SU-DHL-6 (cell line): Measurements from ENCODE around the gene RANBP3.

Experiments
- H2AFZ ChIP-seq: fragments of 200-600 bp; sonication (generic); 2 replicates; pipeline ENCODE4 v1.6.1; 2014; ENCODE audit warnings: low read depth, mild to moderate bottlenecking, moderate library complexity, mixed read lengths, antibody characterized with exemption, low read length; ENCODE audit not compliant: severe bottlenecking
- H3F3A ChIP-seq: fragments of 200-600 bp; shearing (Covaris generic); 2 replicates; pipeline ENCODE4 v1.6.0; 2016; ENCODE audit warnings: antibody characterized with exemption, mild to moderate bottlenecking; ENCODE audit not compliant: insufficient read depth
- H3K27ac ChIP-seq: fragments of 200-600 bp; sonication (generic); 2 replicates; pipeline ENCODE4 v1.5.1; 2016; ENCODE audit warnings: low read depth, mild to moderate bottlenecking, low read length, moderate library complexity, mixed read lengths
- H3K27me3 ChIP-seq: fragments of 200-600 bp; sonication (generic), shearing (Covaris generic); 2 replicates; pipeline ENCODE4 v1.6.0; 2014; ENCODE audit warnings: mild to moderate bottlenecking, low read length
- H3K36me3 ChIP-seq: fragments of 200-600 bp; sonication (generic); 2 replicates; pipeline ENCODE4 v1.6.1; 2014; ENCODE audit warnings: mild to moderate bottlenecking, low read length, mixed read lengths
- H3K4me2 ChIP-seq: fragments of 300-600, 200-600 bp; shearing (Covaris generic), sonication (generic); 2 replicates; pipeline ENCODE4 v1.6.0; 2014; ENCODE audit warnings: low read length, low read depth, mild to moderate bottlenecking; ENCODE audit not compliant: poor library complexity, severe bottlenecking
- H3K4me3 ChIP-seq: fragments of 200-600 bp; sonication (generic); 2 replicates; pipeline ENCODE4 v1.5.1; 2014; ENCODE audit warnings: antibody characterized with exemption, low read length, mild to moderate bottlenecking, mixed read lengths; ENCODE audit not compliant: insufficient read depth, poor library complexity, severe bottlenecking
- H3K79me2 ChIP-seq: fragments of 200-600 bp; sonication (generic); 2 replicates; pipeline ENCODE4 v1.6.1; 2014; ENCODE audit warnings: mild to moderate bottlenecking, low read length, moderate library complexity; ENCODE audit not compliant: insufficient read depth
- H3K9ac ChIP-seq: fragments of 200-600 bp; sonication (generic); 2 replicates; pipeline ENCODE4 v1.7.0; 2014; ENCODE audit warnings: mild to moderate bottlenecking, low read length
- H3K9me2 ChIP-seq: fragments of 200-600 bp; sonication (generic); replicated peaks from 2 replicates; pipeline ENCODE4 v1.6.1; 2014; ENCODE audit warnings: low read length; ENCODE audit not compliant: insufficient read depth
- H3K9me3 ChIP-seq: fragments of 200-600 bp; sonication (generic); 2 replicates; pipeline ENCODE4 v1.6.1; 2014; ENCODE audit warnings: low read length, mixed read lengths; ENCODE audit not compliant: insufficient read depth
- H4K20me1 ChIP-seq: fragments of 200-600 bp; sonication (generic); 2 replicates; pipeline ENCODE4 v1.6.1; 2014; ENCODE audit warnings: low read depth, mild to moderate bottlenecking, antibody characterized with exemption, low read length, moderate library complexity, mixed read lengths
- CTCF ChIP-seq: fragments of 200-600 bp; sonication (generic); IDR thresholded peaks from one replicate; pipeline ENCODE4 v1.5.1; 2017; ENCODE audit warnings: antibody characterized with exemption, mild to moderate bottlenecking, low read length, moderate library complexity; ENCODE audit not compliant: insufficient read depth, poor library complexity, severe bottlenecking
- EZH2phosphoT487 ChIP-seq: fragments of 200-600 bp; sonication (generic), shearing (Covaris generic); conservative IDR thresholded peaks from 2 replicates; pipeline ENCODE4 v1.6.1; 2018; ENCODE audit warnings: mild to moderate bottlenecking, antibody characterized with exemption, low read length, moderate library complexity, mixed read lengths

The RANBP3 gene

GRCh38 chr19:5985098-5985783 lies 7.3 kb upstream of the RANBP3 start:
- Histone ChIP-seq H3K27me3 (no peaks in the 10 kb centered on the region), H3F3A (0 out of 2 replicates have a peak, but pooled peaks cover 2% of the 10 kb centered on the region), H2AFZ (no peak overlapping the region), H3K9ac (no peak overlapping the region), H3K4me3 (no peak overlapping the region), H4K20me1 (no peaks in the 10 kb centered on the region), H3K79me2 (peaks cover 4% of the 10 kb centered on the region), H3K9me3 (no peaks in the 10 kb centered on the region), H3K36me3 (no peaks in the 10 kb centered on the region), H3K9me2 (no peaks in the 10 kb centered on the region), H3K4me2 (no peak overlapping the region), H3K27ac (no peak overlapping the region)
- TF ChIP-seq CTCF (no peak), EZH2phosphoT487 (no peak)

- Histone ChIP-seq H3K9ac (no peak overlapping the region), H3K36me3 (no peaks in the 10 kb centered on the region), H3K4me2 (no peak overlapping the region), H3K9me3 (no peaks in the 10 kb centered on the region), H3K79me2 (peaks cover 11% of the 10 kb centered on the region), H3K4me3 (no peak overlapping the region), H4K20me1 (no peaks in the 10 kb centered on the region), H3K27ac (no peak overlapping the region), H3K9me2 (no peaks in the 10 kb centered on the region), H3F3A (0 out of 2 replicates have a peak, but pooled peaks cover 5% of the 10 kb centered on the region), H2AFZ (no peak overlapping the region), H3K27me3 (no peaks in the 10 kb centered on the region)
- no peak for TF ChIP-seq EZH2phosphoT487
- no peak for TF ChIP-seq CTCF
These were observed 6.7 kb upstream of the RANBP3 start for GRCh38 chr19:5984600-5984999.

GRCh38 chr19:5983367-5983955 lies 5.5 kb upstream of the RANBP3 start:
- Histone ChIP-seq H3K9ac (no peak overlapping the region), H3F3A (0 out of 2 replicates have a peak, but pooled peaks cover 8% of the 10 kb centered on the region), H3K4me2 (no peak overlapping the region), H3K27ac (no peak overlapping the region), H3K36me3 (no peaks in the 10 kb centered on the region), H3K9me2 (no peaks in the 10 kb centered on the region), H3K9me3 (no peaks in the 10 kb centered on the region), H2AFZ (no peak overlapping the region), H3K79me2 (peaks cover 22% of the 10 kb centered on the region), H3K4me3 (no peak overlapping the region), H3K27me3 (no peaks in the 10 kb centered on the region), H4K20me1 (no peaks in the 10 kb centered on the region)
- TF ChIP-seq CTCF (no peak), EZH2phosphoT487 (no peak)
